GM19324 (cell line): ENCODE results near the gene SFPQ.
"Not testable (repeated sequence)": the region's sequence is repeated elsewhere in the genome, so short reads cannot be mapped to it uniquely, and the experiment has no call there.

Experiments
- ATAC-seq: cut with Tn5 transposase; IDR thresholded peaks from one replicate; pipeline ENCODE4 v1.9.1; 2021; ENCODE audit warnings: mild to moderate bottlenecking, moderate library complexity; ENCODE audit not compliant: unreplicated experiment, low FRiP score

Gene SFPQ

DNA sequence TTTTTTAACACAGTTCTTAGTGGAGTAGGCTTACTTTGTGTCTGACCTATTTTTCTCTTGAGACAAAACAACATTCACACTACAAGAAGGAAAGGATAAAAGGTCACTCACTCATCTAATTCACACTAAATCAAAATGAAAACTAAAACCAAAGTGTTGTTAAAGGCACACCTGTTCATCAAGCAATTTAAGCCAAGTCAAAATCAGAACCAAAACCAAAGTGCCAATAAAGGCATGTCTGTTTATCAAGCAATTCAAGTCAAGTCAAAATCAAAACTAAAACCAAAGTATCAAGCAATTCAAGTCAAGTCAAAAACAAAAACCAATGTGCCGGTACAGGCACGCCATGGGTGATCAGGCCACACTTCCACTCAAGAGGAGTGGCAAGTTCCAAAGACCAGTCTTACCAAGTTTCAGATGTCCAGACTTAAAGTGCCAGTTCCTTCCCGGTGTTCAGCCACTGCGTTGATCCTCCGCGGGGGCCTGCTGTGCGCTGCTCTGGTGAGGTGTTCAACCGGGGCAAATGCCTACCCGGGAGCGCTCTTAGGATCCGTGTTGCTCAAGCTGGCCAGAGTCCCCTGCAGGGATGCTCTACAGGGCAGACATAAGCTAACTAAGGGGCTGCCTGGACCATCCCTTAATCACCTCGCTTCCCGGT lies 46.9 kb downstream of the SFPQ start:
- ATAC-seq = not testable (repeated sequence)

DNA sequence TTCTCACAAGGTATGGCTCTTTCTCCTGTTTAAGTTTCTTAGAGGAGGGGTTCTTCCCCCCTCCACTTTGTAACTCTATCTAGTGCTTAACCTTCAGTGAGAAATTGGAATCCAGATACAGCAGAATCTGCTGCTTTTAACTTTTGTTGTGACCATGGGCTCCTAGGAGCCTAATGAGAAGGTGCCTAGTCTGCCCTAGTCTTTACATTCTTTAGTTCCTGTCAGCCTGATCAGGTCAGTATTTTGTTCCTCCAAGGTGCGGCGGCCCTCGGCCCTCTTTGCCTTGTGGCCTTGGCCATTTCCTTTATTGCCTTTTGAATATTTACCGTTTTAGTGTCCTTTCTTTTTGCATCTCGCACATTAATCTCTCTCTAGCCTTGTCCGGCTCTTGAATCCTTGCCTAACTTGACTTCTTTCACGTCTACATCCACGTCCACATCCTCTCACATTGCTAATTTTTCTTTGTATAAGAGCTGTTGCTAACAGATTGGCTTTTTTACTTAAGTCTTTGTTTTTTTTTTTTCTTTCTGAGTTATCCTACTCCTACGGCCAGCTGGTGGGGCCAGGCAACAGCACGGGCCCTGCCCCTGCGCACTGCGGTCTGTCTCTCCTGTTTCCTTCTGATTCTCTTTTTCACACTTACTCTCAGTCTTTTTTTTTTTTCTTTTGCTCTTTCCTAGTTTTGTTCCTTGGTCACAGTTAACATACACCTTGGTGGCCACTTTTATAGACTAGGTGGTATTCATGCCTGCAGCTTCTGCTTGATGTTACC lies 49.0 kb downstream of the SFPQ start:
- no peak for ATAC-seq

DNA sequence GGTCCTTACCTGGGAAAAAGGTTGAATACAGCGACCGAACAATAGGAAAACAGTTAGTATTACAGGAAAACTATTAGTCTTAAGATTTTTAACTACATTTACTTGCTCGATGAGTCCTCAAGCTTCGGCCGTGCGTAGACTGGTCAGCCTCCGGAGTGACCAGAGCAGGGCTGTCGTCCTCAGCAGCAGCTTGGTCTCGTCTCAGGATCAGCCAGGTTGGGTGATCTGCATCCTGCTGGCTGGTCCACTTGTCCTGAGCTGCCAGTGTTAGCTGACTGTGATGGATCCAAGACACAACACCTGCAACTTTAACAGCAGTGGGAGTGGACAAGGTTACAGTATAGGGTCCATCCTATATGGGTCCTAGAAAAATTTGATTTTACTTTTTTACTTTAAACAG lies 50.2 kb downstream of the SFPQ start:
- not testable (repeated sequence) for ATAC-seq

DNA sequence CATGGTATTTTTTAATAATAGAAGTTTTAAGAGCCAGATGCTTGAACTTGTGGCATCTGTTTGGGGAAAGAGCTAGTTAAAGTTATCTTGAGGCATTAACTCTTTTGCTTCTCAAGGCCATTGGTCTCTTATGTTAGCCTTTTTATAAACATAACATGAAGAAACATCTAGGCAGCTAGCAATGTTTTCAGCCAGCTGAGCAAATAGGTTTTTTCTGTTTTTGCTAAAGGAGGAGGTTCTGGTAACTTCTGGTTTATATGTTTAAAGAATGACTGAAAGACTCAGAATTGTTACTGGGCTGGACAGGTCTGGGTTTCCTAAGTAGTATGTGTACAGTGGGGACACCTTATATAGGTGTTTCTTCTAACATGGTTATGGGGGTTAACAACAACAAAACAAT lies 50.7 kb downstream of the SFPQ start:
- not testable (repeated sequence) for ATAC-seq

DNA sequence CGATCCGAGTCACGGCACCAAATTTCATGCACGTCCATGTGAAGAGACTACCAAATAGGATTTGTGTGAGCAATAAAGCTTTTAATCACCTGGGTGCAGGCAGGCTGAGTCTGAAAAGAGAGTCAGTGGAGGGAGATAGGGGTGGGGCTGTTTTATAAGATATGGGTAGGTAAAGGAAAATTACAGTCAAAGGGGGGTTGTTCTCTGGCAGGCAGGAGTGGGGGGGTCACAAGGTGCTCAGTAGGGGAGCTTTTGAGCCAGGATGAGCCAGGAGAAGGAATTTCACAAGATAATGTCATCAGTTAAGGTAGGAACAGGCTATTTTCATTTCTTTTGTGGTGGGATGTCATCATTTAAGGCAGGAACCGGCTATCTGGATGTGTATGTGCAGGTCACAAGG lies 55.4 kb downstream of the SFPQ start:
- ATAC-seq = not testable (repeated sequence)

DNA sequence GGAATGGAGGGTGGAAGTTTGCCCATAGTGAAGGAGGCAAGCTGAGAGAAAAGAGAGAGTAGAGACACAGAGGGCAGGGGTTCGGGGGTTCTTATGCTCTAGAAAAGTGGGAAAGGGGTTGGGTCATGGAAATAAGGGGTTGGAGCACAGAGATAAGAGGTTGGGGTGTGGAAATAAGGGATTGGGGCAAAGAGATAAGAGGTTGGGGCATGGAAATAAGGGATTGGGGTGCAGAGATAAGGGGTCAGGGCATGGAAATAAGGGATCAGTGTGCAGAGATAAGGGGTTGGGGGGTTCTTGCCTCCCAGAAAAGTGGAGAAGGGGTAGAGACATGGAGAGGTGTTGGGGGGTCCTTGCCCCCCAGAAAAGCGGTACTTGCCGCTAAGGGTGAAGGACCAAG lies 56.2 kb downstream of the SFPQ start:
- ATAC-seq = no peak
